H1 (cell line): ENCODE results near the gene BARX2. TPM values are rescaled to one million over a fixed set of nuclear protein-coding genes. Genes with fewer than 3 reads are reported as not detected.

Experiments
- CTCF ChIA-PET: fragments of 300-600 bp; sonication (Branson Sonifier 250); formaldehyde crosslinking; loops from one replicate; lab custom pipeline; 2021; ENCODE audit not compliant: partially characterized antibody; lab: Charles Lee
- POLR2A ChIA-PET: fragments of 300-600 bp; sonication (Branson Sonifier 250); formaldehyde crosslinking; loops from one replicate; lab custom pipeline; 2021; ENCODE audit warnings: inconsistent platforms; ENCODE audit not compliant: partially characterized antibody; lab: Charles Lee
- DNase-seq, 2 experiments: peaks; one replicate each; pipeline versions ENCODE4 v3.0.0 to v3.0.0-alpha.2; 2010 to 2022; ENCODE audit warnings: low spot score in 2 of 2, low read depth in 1 of 2, mixed read lengths in 1 of 2
- FAIRE-seq: peaks from 2 replicates; lab custom pipeline; 2011; peaks lifted over from hg19 to GRCh38; lab: Jason Lieb, UNC
- H2AFZ ChIP-seq: 2 replicates; pipeline ENCODE4 v1.8.1; 2012; ENCODE audit warnings: low read length, inconsistent platforms
- H2AK5ac ChIP-seq: 2 replicates; pipeline ENCODE4 v1.6.1; 2013; ENCODE audit warnings: low read depth, low read length
- H2BK120ac ChIP-seq: replicated peaks from 2 replicates; pipeline ENCODE3; 2013; ENCODE audit warnings: low read depth, low read length, inconsistent platforms
- H2BK12ac ChIP-seq: 2 replicates; pipeline ENCODE4 v1.6.1; 2013; ENCODE audit warnings: low read depth, low read length
- H2BK15ac ChIP-seq: 2 replicates; pipeline ENCODE4 v1.6.1; 2013; ENCODE audit warnings: low read length
- H2BK20ac ChIP-seq: 2 replicates; pipeline ENCODE4 v1.6.1; 2013; ENCODE audit warnings: low read length
- H2BK5ac ChIP-seq: 2 replicates; pipeline ENCODE4 v1.6.1; 2013; ENCODE audit warnings: low read depth, low read length
- H3K14ac ChIP-seq: 2 replicates; pipeline ENCODE4 v1.6.1; 2013; ENCODE audit warnings: inconsistent platforms; ENCODE audit not compliant: insufficient read length
- H3K18ac ChIP-seq: 2 replicates; pipeline ENCODE4 v1.6.1; 2013; ENCODE audit warnings: low read length; ENCODE audit errors: extremely low read depth
- H3K23ac ChIP-seq: 2 replicates; pipeline ENCODE4 v1.6.1; 2013; ENCODE audit warnings: inconsistent platforms; ENCODE audit not compliant: insufficient read length
- H3K23me2 ChIP-seq: 2 replicates; pipeline ENCODE4 v1.6.1; 2013; ENCODE audit warnings: low read depth, low read length
- H3K27ac ChIP-seq: 2 replicates; pipeline ENCODE4 v1.6.1; 2011; ENCODE audit warnings: low read depth, low read length, inconsistent platforms
- H3K27me3 ChIP-seq, 4 experiments: replicated peaks in 1 of 4; 1 replicate in 1 of 4; 2 replicates in 3 of 4; pipeline versions ENCODE4 v1.6.1 to v1.8.1; 2011 to 2013; ENCODE audit warnings: low read length in 3 of 4, mild to moderate bottlenecking in 3 of 4, inconsistent platforms in 2 of 4, mixed read lengths in 2 of 4, moderate library complexity in 1 of 4; ENCODE audit not compliant: control insufficient read depth in 3 of 4, insufficient read depth in 3 of 4; ENCODE audit errors: extremely low read depth in 1 of 4
- H3K36me3 ChIP-seq, 4 experiments: 2 replicates each; pipeline versions ENCODE4 v1.6.1 to v1.8.1; 2011 to 2013; ENCODE audit warnings: mild to moderate bottlenecking in 4 of 4, low read length in 3 of 4, moderate library complexity in 2 of 4, control low read depth in 1 of 4, inconsistent platforms in 1 of 4; ENCODE audit not compliant: insufficient read depth in 4 of 4, control insufficient read depth in 2 of 4
- H3K4ac ChIP-seq: replicated peaks from 2 replicates; pipeline ENCODE3; 2013; ENCODE audit warnings: low read length, low read depth, mixed read lengths, inconsistent platforms; ENCODE audit not compliant: insufficient read length
- H3K4me1 ChIP-seq, 4 experiments: replicated peaks in 1 of 4; 1 replicate in 1 of 4; 2 replicates in 3 of 4; pipeline versions ENCODE4 v1.6.1 to v1.8.1; 2011 to 2013; ENCODE audit warnings: low read length in 3 of 4, inconsistent platforms in 2 of 4, mixed read lengths in 1 of 4; ENCODE audit not compliant: insufficient read depth in 4 of 4, control insufficient read depth in 3 of 4
- H3K4me2 ChIP-seq, 2 experiments: 2 replicates each; pipeline versions ENCODE4 v1.6.1 to v1.8.1; 2011 to 2013; ENCODE audit warnings: low read depth in 2 of 2, low read length in 2 of 2, control low read depth in 1 of 2, inconsistent platforms in 1 of 2, mild to moderate bottlenecking in 1 of 2; ENCODE audit not compliant: insufficient read depth in 1 of 2
- H3K4me3 ChIP-seq, 4 experiments: fragments of 200-600, 300-600 bp in 1 of 4; sonication (generic), shearing (Covaris generic), sonication (Bioruptor Twin) in 1 of 4; 2 replicates each; pipeline versions ENCODE4 v1.5.1 to v1.8.1; 2011 to 2016; ENCODE audit warnings: low read length in 4 of 4, low read depth in 3 of 4, control low read depth in 2 of 4, inconsistent platforms in 2 of 4, mild to moderate bottlenecking in 2 of 4, mixed read lengths in 1 of 4, moderate library complexity in 1 of 4; ENCODE audit not compliant: insufficient read depth in 2 of 4; ENCODE audit errors: extremely low read depth in 1 of 4
- H3K56ac ChIP-seq: replicated peaks from 2 replicates; pipeline ENCODE3; 2013; ENCODE audit warnings: low read depth, mild to moderate bottlenecking, mixed read lengths, low read length, inconsistent platforms; ENCODE audit not compliant: insufficient read length
- H3K79me1 ChIP-seq: 2 replicates; pipeline ENCODE4 v1.6.1; 2013; ENCODE audit warnings: low read depth, low read length, control low read depth
- H3K79me2 ChIP-seq, 2 experiments: 2 replicates each; pipeline versions ENCODE4 v1.6.1 to v1.8.1; 2012 to 2013; ENCODE audit warnings: low read length in 2 of 2, mild to moderate bottlenecking in 2 of 2, inconsistent platforms in 1 of 2; ENCODE audit not compliant: insufficient read depth in 2 of 2, control insufficient read depth in 1 of 2
- H3K9ac ChIP-seq, 4 experiments: replicated peaks in 1 of 4; 1 replicate in 1 of 4; 2 replicates in 3 of 4; pipeline versions ENCODE4 v1.6.1 to v1.8.1; 2011 to 2013; ENCODE audit warnings: low read depth in 3 of 4, low read length in 3 of 4, control low read depth in 2 of 4, mild to moderate bottlenecking in 2 of 4, moderate library complexity in 2 of 4, inconsistent platforms in 1 of 4; ENCODE audit errors: extremely low read depth in 1 of 4
- H3K9me3 ChIP-seq, 2 experiments: 2 replicates each; pipeline versions ENCODE4 v1.6.1 to v1.8.1; 2012 to 2013; ENCODE audit warnings: mild to moderate bottlenecking in 2 of 2, moderate library complexity in 2 of 2, control low read depth in 1 of 2, inconsistent platforms in 1 of 2, low read depth in 1 of 2, low read length in 1 of 2, mixed read lengths in 1 of 2; ENCODE audit not compliant: insufficient read depth in 2 of 2
- H4K20me1 ChIP-seq, 2 experiments: replicated peaks in 1 of 2; 2 replicates each; pipeline versions ENCODE3 to v1.8.1; 2011 to 2013; ENCODE audit warnings: inconsistent platforms in 2 of 2, low read length in 2 of 2, mild to moderate bottlenecking in 1 of 2; ENCODE audit not compliant: insufficient read depth in 2 of 2, control insufficient read depth in 1 of 2
- H4K5ac ChIP-seq: 2 replicates; pipeline ENCODE4 v1.6.1; 2013; ENCODE audit warnings: low read length, low read depth, mixed read lengths, inconsistent platforms; ENCODE audit not compliant: insufficient read length
- H4K8ac ChIP-seq: 2 replicates; pipeline ENCODE4 v1.8.0; 2013; ENCODE audit warnings: mild to moderate bottlenecking, moderate library complexity, low read length, inconsistent platforms; ENCODE audit not compliant: insufficient read depth; ENCODE audit errors: extremely low read depth
- H4K91ac ChIP-seq: replicated peaks from 2 replicates; pipeline ENCODE3; 2013; ENCODE audit warnings: low read length, mixed read lengths, inconsistent platforms; ENCODE audit not compliant: insufficient read length
- EGR1 ChIP-seq: IDR thresholded peaks from 2 replicates; pipeline ENCODE4 v1.6.1; 2011; ENCODE audit warnings: low read depth, low read length, borderline replicate concordance
- EZH2 ChIP-seq: fragments of 200-600 bp; sonication (generic); IDR thresholded peaks from 2 replicates; pipeline ENCODE4 v1.7.1; 2012; ENCODE audit warnings: low read depth, mild to moderate bottlenecking, moderate library complexity, low read length, inconsistent platforms; ENCODE audit not compliant: severe bottlenecking
- SIN3A ChIP-seq, 2 experiments: IDR thresholded peaks in 1 of 2; conservative IDR thresholded peaks in 1 of 2; 2 replicates each; pipeline ENCODE4 v1.6.1; 2011 to 2012; ENCODE audit warnings: low read length in 2 of 2, improper control_type of control experiment in 1 of 2, low read depth in 1 of 2, mild to moderate bottlenecking in 1 of 2
- SP4 ChIP-seq: IDR thresholded peaks from 2 replicates; pipeline ENCODE4 v1.6.1; 2012; ENCODE audit warnings: low read length, inconsistent platforms
- SRF ChIP-seq: IDR thresholded peaks from 2 replicates; pipeline ENCODE4 v1.6.1; 2011; ENCODE audit warnings: mild to moderate bottlenecking, low read depth, low read length, moderate library complexity
- TBP ChIP-seq: IDR thresholded peaks from 2 replicates; pipeline ENCODE4 v1.6.1; 2011; ENCODE audit warnings: low read depth, low read length, improper control_type of control experiment
- TCF12 ChIP-seq: IDR thresholded peaks from 2 replicates; pipeline ENCODE4 v1.6.1; 2011; ENCODE audit warnings: low read depth, mild to moderate bottlenecking, low read length
- TEAD4 ChIP-seq: IDR thresholded peaks from 2 replicates; pipeline ENCODE4 v1.6.1; 2012; ENCODE audit warnings: low read depth, low read length, inconsistent platforms, mixed read lengths
- WGBS, 2 experiments: shearing (Covaris generic) in 1 of 2; methylation state at CpG; one replicate each; pipeline versions ENCODE4 v1.1.6 to v1.1.7; 2013 to 2015; ENCODE audit warnings: low lambda C conversion rate in 2 of 2, mixed read lengths in 2 of 2, inconsistent platforms in 1 of 2, low coverage in 1 of 2, missing lambda C conversion rate in 1 of 2; ENCODE audit not compliant: insufficient replicate concordance in 2 of 2, insufficient coverage in 1 of 2, insufficient read length in 1 of 2; ENCODE audit errors: extremely low coverage in 1 of 2, missing lambda C conversion rate in 1 of 2; 5-methylcytosine and 5-hydroxymethylcytosine counted together
- polyA plus RNA-seq, 7 experiments: library from polyadenylated mRNA; depleted of rRNA in 3 of 7; stranded (reverse) in 5 of 7; unstranded in 2 of 7; fragments of >200 nt in 5 of 7; fragments of 200-250 nt in 2 of 7; gene quantifications; 1 replicate in 5 of 7; 2 replicates in 1 of 7; 4 replicates in 1 of 7; pipeline versions ENCODE4 v1.2.1 to v1.2.3, GENCODE V29; 2011 to 2013; ENCODE audit warnings: missing spikeins in 2 of 7, mixed read lengths in 2 of 7
- total RNA-seq: library from RNA; stranded (reverse); fragmentation: NEBNext Ultra II Directional; extraction: Animal tissue kit (Norgen Biotek cat#: 25700); gene quantifications from 2 replicates; pipeline ENCODE4 v1.2.1, GENCODE V29; 2021
- TF ChIP-seq, protein P1 (sequence below): IDR thresholded peaks from 2 replicates; pipeline ENCODE4 v1.6.1; 2012; ENCODE audit warnings: low read length, inconsistent platforms
- TF ChIP-seq, protein P2 (sequence below), 3 experiments: IDR thresholded peaks; 1 replicate in 2 of 3; 2 replicates in 1 of 3; pipeline versions ENCODE4 v1.5.1 to v1.6.1; 2011; ENCODE audit warnings: low read length in 3 of 3, mild to moderate bottlenecking in 3 of 3, inconsistent platforms in 2 of 3, low read depth in 1 of 3, moderate library complexity in 1 of 3; ENCODE audit not compliant: insufficient read depth in 1 of 3; ENCODE audit errors: control extremely low read depth in 1 of 3

BARX2 gene
- total and polyA plus RNA-seq, 2 of the 8 experiments (the other 6 are each of a cell fraction or from before 2014, with no cell fraction given) = not detected

DNA sequence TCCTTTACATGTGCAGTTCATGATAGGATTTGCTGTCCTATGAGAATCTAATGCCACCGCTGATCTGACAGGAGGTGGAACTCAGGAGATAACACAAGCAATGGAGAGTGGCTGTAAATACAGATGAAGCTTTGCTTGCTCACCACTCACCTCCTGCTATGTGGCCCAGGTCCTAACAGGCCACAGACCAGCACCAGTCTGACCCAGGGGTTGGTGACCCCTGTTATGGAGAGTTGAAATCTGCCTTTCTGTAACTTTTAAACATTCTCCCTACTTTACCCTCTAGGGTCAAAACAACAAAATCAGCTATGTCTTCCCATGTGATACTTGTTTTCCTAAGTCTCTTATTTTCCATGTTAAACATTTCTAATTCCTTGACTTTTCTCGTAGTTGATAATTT is 48.7 kb upstream of the BARX2 start:
- FAIRE-seq (no peak), DNase-seq (no peak)
- Histone ChIP-seq H2BK120ac (no peak overlapping the region), H4K5ac (no peak overlapping the region), H2AFZ (no peak overlapping the region), H2BK5ac (no peak overlapping the region), H3K18ac (no peak overlapping the region), H3K4me1 (peaks cover 0 to under 1% (median 0%) of the 10 kb centered on the region in 4 experiments; a peak in 2 of 7 replicates), H3K56ac (no peak overlapping the region), H3K9ac (no peak overlapping the region), H2BK12ac (no peak overlapping the region), H2BK15ac (no peak overlapping the region), H3K4me3 (no peak overlapping the region), H4K8ac (no peak overlapping the region), H4K20me1 (no peaks in the 10 kb centered on the region), H2AK5ac (no peak overlapping the region), H3K4me2 (no peak overlapping the region), H2BK20ac (0 out of 2 replicates have a peak overlapping the region, but pooled peaks have one; percentile 21), H4K91ac (no peak overlapping the region), H3K27ac (no peak overlapping the region), H3K4ac (no peak overlapping the region), H3K27me3 (no peaks in the 10 kb centered on the region), H3K9me3 (no peaks in the 10 kb centered on the region), H3K14ac (no peak overlapping the region), H3K36me3 (no peaks in the 10 kb centered on the region), H3K23ac (no peak overlapping the region), H3K79me2 (no peaks in the 10 kb centered on the region), H3K23me2 (no peaks in the 10 kb centered on the region), H3K79me1 (no peaks in the 10 kb centered on the region)
- POLR2A ChIA-PET = no interaction called here
- CTCF ChIA-PET = interaction anchor here (0.9 to 7.4 kb wide), 3 partner anchors 11 to 211 kb away, joined by 3 to 88 read pairs (median 5); no protein-coding TSS in a partner anchor
- WGBS, 2 experiments = 62% methylated on average over 2 of the region's 2 CpGs; no CpG with 5 or more reads in 1 of the 2 experiments
- no peak for TF ChIP-seq EGR1
- TF ChIP-seq TEAD4 = no peak
- no peak for TF ChIP-seq SIN3A (conservative IDR thresholded peaks at IDR 0.05 in 1 of 2, IDR thresholded peaks at IDR 0.05 in 1 of 2; ENCODE audit: low read depth in 1 of 2, low read length in 2 of 2)
- TF ChIP-seq EZH2 = no peak
- TF ChIP-seq, protein P1, sequence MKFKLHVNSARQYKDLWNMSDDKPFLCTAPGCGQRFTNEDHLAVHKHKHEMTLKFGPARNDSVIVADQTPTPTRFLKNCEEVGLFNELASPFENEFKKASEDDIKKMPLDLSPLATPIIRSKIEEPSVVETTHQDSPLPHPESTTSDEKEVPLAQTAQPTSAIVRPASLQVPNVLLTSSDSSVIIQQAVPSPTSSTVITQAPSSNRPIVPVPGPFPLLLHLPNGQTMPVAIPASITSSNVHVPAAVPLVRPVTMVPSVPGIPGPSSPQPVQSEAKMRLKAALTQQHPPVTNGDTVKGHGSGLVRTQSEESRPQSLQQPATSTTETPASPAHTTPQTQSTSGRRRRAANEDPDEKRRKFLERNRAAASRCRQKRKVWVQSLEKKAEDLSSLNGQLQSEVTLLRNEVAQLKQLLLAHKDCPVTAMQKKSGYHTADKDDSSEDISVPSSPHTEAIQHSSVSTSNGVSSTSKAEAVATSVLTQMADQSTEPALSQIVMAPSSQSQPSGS = no peak
- TF ChIP-seq TCF12 = no peak
- TF ChIP-seq SP4 = no peak
- no peak for TF ChIP-seq SRF
- TF ChIP-seq, protein P2, sequence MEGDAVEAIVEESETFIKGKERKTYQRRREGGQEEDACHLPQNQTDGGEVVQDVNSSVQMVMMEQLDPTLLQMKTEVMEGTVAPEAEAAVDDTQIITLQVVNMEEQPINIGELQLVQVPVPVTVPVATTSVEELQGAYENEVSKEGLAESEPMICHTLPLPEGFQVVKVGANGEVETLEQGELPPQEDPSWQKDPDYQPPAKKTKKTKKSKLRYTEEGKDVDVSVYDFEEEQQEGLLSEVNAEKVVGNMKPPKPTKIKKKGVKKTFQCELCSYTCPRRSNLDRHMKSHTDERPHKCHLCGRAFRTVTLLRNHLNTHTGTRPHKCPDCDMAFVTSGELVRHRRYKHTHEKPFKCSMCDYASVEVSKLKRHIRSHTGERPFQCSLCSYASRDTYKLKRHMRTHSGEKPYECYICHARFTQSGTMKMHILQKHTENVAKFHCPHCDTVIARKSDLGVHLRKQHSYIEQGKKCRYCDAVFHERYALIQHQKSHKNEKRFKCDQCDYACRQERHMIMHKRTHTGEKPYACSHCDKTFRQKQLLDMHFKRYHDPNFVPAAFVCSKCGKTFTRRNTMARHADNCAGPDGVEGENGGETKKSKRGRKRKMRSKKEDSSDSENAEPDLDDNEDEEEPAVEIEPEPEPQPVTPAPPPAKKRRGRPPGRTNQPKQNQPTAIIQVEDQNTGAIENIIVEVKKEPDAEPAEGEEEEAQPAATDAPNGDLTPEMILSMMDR (IDR thresholded peaks at IDR 0.05; ENCODE audit: control extremely low read depth in 1 of 3, insufficient read depth in 1 of 3, low read depth in 1 of 3, low read length in 3 of 3) = no peak
- no peak for TF ChIP-seq TBP
